Ovary (tissue), 9 donors: Measurements from ENCODE around the gene TRAPPC8. TPM values are rescaled to one million over a fixed set of nuclear protein-coding genes. Genes with fewer than 3 reads are reported as not detected.
"Not testable (repeated sequence)": the region's sequence is repeated elsewhere in the genome, so short reads cannot be mapped to it uniquely, and the experiment has no call there.

Source experiments
- DNase-seq, 5 donors: peaks; one replicate each; pipeline ENCODE4 v3.0.0-alpha.2; 2019 to 2020
- H3K27ac ChIP-seq, 2 donors: fragments of 200-600 bp; one replicate each; pipeline versions ENCODE4 v1.5.1 to v1.8.0; 2019 to 2022
- H3K27me3 ChIP-seq: fragments of 200-600 bp; one replicate; pipeline ENCODE4 v1.8.0; 2022
- H3K36me3 ChIP-seq: fragments of 200-600 bp; sonication (generic); one replicate; pipeline ENCODE4 v1.5.1; 2019
- H3K4me1 ChIP-seq: one replicate; pipeline ENCODE4 v1.8.1; 2013; ENCODE audit warnings: mild to moderate bottlenecking, moderate library complexity; ENCODE audit not compliant: insufficient read depth
- H3K4me3 ChIP-seq: fragments of 200-600 bp; sonication (generic); one replicate; pipeline ENCODE4 v1.5.1; 2017
- H3K9me3 ChIP-seq, 2 donors: fragments of 200-600 bp in 1 of 2; sonication (generic) in 1 of 2; one replicate each; pipeline versions ENCODE4 v1.5.1 to v1.8.1; 2013 to 2019; ENCODE audit warnings: mild to moderate bottlenecking in 1 of 2, moderate library complexity in 1 of 2
- CTCF ChIP-seq, 3 donors: fragments of 450-650 bp in 2 of 3; fragments of 200-600 bp in 1 of 3; IDR thresholded peaks; one replicate each; pipeline versions ENCODE4 v1.5.1 to v1.8.0; 2016 to 2022; ENCODE audit warnings: antibody characterized with exemption in 3 of 3, mild to moderate bottlenecking in 1 of 3
- EP300 ChIP-seq: sonication (generic); formaldehyde crosslinking; IDR thresholded peaks from one replicate; pipeline ENCODE4 v1.6.1; 2017; ENCODE audit warnings: antibody characterized with exemption
- POLR2A ChIP-seq: fragments of 450-650 bp; IDR thresholded peaks from one replicate; pipeline ENCODE4 v1.6.1; 2017; ENCODE audit warnings: antibody characterized with exemption, mild to moderate bottlenecking, moderate library complexity
- WGBS, 3 donors: extraction: QIAGEN DNeasy Blood & Tissue Kit in 1 of 3; methylation state at CpG; one replicate each; pipeline versions ENCODE4 v1.1.5 to v1.1.7; 2013 to 2017; 5-methylcytosine and 5-hydroxymethylcytosine counted together
- intact Hi-C, 4 donors: fragments of 100-400 bp; cut with DNase I; formaldehyde crosslinking; loops; one replicate each; pipeline versions ENCODE4 v1.11.0 to v1.15.1; 2022 to 2023
- polyA plus RNA-seq, 2 donors: library from polyadenylated mRNA; stranded (reverse); fragments of 200-250 nt in 1 of 2; fragments of 350-450 nt in 1 of 2; fragmentation: Illumina TruSeq in 1 of 2; extraction: RNeasy Lipid Tissue Mini Kit (QIAGEN cat#74804) in 1 of 2; gene quantifications; one replicate each; pipeline ENCODE4 v1.2.3, GENCODE V29; 2013 to 2014
- total RNA-seq, 7 donors: library from RNA; depleted of rRNA in 2 of 7; stranded (reverse); fragments of >200 nt in 2 of 7; fragmentation: NEBNext Ultra II Directional in 3 of 7; extraction: Animal tissue kit (Norgen Biotek cat#: 25700) in 3 of 7; gene quantifications; one replicate each; pipeline versions ENCODE4 v1.1.0 to v1.2.4, GENCODE V29; 2016 to 2023
- donor health status: DM: no; HTN: no; CAD: no; lungs with moderate emphysema.
- donor health status: DM: no; HTN: no; CAD: no.
- donor health status: Bipolar disorder and iron deficiency.
- donor health status: DM: yes; HTN: yes; CAD: no.
- donor health status: DM: no; HTN: no; CAD: no.
- donor health status: DM: yes; HTN: yes; CAD: no.

TRAPPC8 gene
- total and polyA plus RNA-seq, 9 donors, result 15.5 to 47.1 (median 31.1) TPM

GRCh38 chr18:31814132-31814531 lies 128.8 kb downstream of the TRAPPC8 start:
- TF ChIP-seq EP300 (no peak), POLR2A (no peak), CTCF (IDR thresholded peaks at IDR 0.05) (no peak)
- DNase-seq, result no peak
- no peak overlapping the region for H3K4me3 ChIP-seq
- H3K27me3 ChIP-seq, result no peaks in the 10 kb centered on the region
- intact Hi-C loops, result no loop called here
- no peaks in the 10 kb centered on the region for H3K4me1 ChIP-seq
- no peaks in the 10 kb centered on the region for H3K9me3 ChIP-seq
- 14 to 21% (median 17%) methylated on average over 3 of the region's 3 CpGs for WGBS, 3 donors
- H3K27ac ChIP-seq, result no peak overlapping the region
- no peaks in the 10 kb centered on the region for H3K36me3 ChIP-seq

GRCh38 chr18:31810336-31811130 lies 132.4 kb downstream of the TRAPPC8 start:
- H3K36me3 ChIP-seq, H3K27me3 ChIP-seq, H3K27ac ChIP-seq, intact Hi-C loops, H3K9me3 ChIP-seq, H3K4me3 ChIP-seq, DNase-seq, H3K4me1 ChIP-seq: not testable (repeated sequence)
- 69 to 78% (median 77%) methylated on average over 7 of the region's 7 CpGs for WGBS, 3 donors

GRCh38 chr18:31809049-31809448 lies 133.9 kb downstream of the TRAPPC8 start:
- H3K4me3 ChIP-seq, DNase-seq, H3K4me1 ChIP-seq, H3K9me3 ChIP-seq, intact Hi-C loops, H3K27ac ChIP-seq, H3K27me3 ChIP-seq, H3K36me3 ChIP-seq: not testable (repeated sequence)
- WGBS, 3 donors, result 75 to 82% (median 76%) methylated on average over 4 of the region's 4 CpGs

- TF ChIP-seq POLR2A (no peak), EP300 (no peak), CTCF (IDR thresholded peaks at IDR 0.05) (no peak)
- Histone ChIP-seq H3K27ac (no peak overlapping the region), H3K27me3 (no peaks in the 10 kb centered on the region), H3K9me3 (no peaks in the 10 kb centered on the region), H3K4me3 (no peak overlapping the region), H3K4me1 (no peaks in the 10 kb centered on the region), H3K36me3 (no peaks in the 10 kb centered on the region)
- intact Hi-C loops, result no loop called here
- no peak for DNase-seq
- 68 to 78% (median 73%) methylated on average over 2 of the region's 2 CpGs for WGBS, 3 donors
These were observed 141.8 kb downstream of the TRAPPC8 start for GRCh38 chr18:31801078-31801477.

GRCh38 chr18:31799257-31799656 lies 143.7 kb downstream of the TRAPPC8 start:
- not testable (repeated sequence) for H3K27ac ChIP-seq
- WGBS, 3 donors, result 82 to 84% (median 83%) methylated on average over 5 of the region's 5 CpGs

GRCh38 chr18:31798399-31798798 lies 144.5 kb downstream of the TRAPPC8 start:
- Histone ChIP-seq H3K4me1 (no peaks in the 10 kb centered on the region), H3K9me3 (no peaks in the 10 kb centered on the region), H3K27ac (no peak overlapping the region), H3K27me3 (no peaks in the 10 kb centered on the region), H3K36me3 (no peaks in the 10 kb centered on the region), H3K4me3 (no peak overlapping the region)
- 56 to 91% (median 88%) methylated on average over 2 of the region's 2 CpGs for WGBS, 3 donors
- no peak for DNase-seq
- intact Hi-C loops, result no loop called here
- TF ChIP-seq CTCF (IDR thresholded peaks at IDR 0.05) (no peak), POLR2A (no peak), EP300 (no peak)

More at GRCh38 chr18:31799257-31799656, 143.7 kb downstream of the TRAPPC8 start:
- DNase-seq, H3K27me3 ChIP-seq, H3K36me3 ChIP-seq, intact Hi-C loops, H3K4me1 ChIP-seq, H3K4me3 ChIP-seq, H3K9me3 ChIP-seq: not testable (repeated sequence)
